Mucosa of rectum (tissue), 2 donors: ENCODE data around the gene FLOT1.

ENCODE experiments used
- H3K27ac ChIP-seq, 2 donors: one replicate each; pipeline ENCODE4 v1.7.0; 2013; ENCODE audit warnings: inconsistent platforms in 2 of 2, low read depth in 2 of 2, low read length in 2 of 2
- H3K27me3 ChIP-seq, 2 donors: one replicate each; pipeline ENCODE4 v1.7.0; 2013; ENCODE audit warnings: low read length in 2 of 2; ENCODE audit not compliant: control insufficient read depth in 2 of 2, insufficient read depth in 2 of 2
- H3K36me3 ChIP-seq, 2 donors: one replicate each; pipeline ENCODE4 v1.7.0; 2013; ENCODE audit warnings: low read length in 2 of 2; ENCODE audit not compliant: control insufficient read depth in 2 of 2, insufficient read depth in 2 of 2
- H3K4me1 ChIP-seq, 2 donors: one replicate each; pipeline ENCODE4 v1.7.0; 2013; ENCODE audit warnings: low read length in 2 of 2, mild to moderate bottlenecking in 1 of 2; ENCODE audit not compliant: control insufficient read depth in 2 of 2, insufficient read depth in 2 of 2
- H3K4me3 ChIP-seq, 2 donors: one replicate each; pipeline ENCODE4 v1.7.0; 2013; ENCODE audit warnings: low read length in 2 of 2
- H3K9ac ChIP-seq, 2 donors: one replicate each; pipeline ENCODE4 v1.7.0; 2013; ENCODE audit warnings: low read length in 2 of 2, low read depth in 1 of 2, mild to moderate bottlenecking in 1 of 2
- H3K9me3 ChIP-seq, 2 donors: one replicate each; pipeline ENCODE4 v1.7.0; 2013; ENCODE audit warnings: low read length in 2 of 2; ENCODE audit not compliant: control insufficient read depth in 2 of 2
- donor health status: healthy.
- donor health status: Normal muscosa, but diverticular disease.

The FLOT1 gene

DNA sequence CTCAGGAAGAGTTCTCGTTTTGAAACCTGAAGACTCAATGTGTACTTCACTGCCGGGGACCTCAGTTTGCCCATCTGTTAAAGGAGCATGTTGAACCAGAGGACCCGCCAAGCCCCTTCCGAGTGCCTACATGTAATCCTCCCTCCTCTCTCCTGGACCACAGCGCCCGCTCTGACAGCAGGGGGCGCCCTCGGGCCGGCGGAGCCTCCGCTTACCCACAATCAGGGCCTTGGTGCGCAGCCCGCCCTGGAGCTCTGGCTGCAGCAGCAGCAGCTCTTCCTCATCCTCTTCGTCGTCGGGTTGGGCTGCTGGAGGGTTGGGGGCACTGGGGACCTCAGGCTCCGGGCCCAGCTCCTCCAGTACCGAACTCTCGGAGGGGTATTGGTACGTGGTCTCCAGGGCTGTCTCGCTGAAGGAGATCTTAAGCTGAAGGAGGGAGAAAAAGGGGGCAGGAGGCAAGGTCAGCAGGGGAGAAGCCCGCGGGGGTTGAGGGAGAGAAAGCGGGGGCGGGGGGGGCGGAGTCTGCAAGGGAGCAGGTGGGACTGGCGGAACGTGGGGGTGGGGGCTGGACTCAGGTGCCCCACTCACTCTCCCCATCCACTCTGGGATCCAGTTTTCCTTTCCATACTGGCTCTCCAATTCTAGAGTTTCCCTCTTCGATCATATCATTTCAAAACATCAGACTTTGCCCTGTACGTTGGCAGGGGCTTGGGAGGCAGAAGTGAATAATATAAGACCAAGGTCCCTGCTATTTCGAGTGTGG, 63.3 kb downstream of the FLOT1 start:
- H3K9ac ChIP-seq, result no peak overlapping the region
- peaks cover 16 to 25% of the 10 kb centered on the region in 2 donors for H3K4me1 ChIP-seq
- peak overlapping the region in 1 of 2 donors; percentile 48 for H3K27ac ChIP-seq
- H3K27me3 ChIP-seq, result no peaks in the 10 kb centered on the region
- peak overlapping the region in 1 of 2 donors; percentile 52 for H3K4me3 ChIP-seq
- H3K36me3 ChIP-seq, result peaks cover 12 to 22% of the 10 kb centered on the region in 2 donors
- no peaks in the 10 kb centered on the region for H3K9me3 ChIP-seq
